ENCODE data around the gene ARHGEF25. TPM values are rescaled to one million over a fixed set of nuclear protein-coding genes. Genes with fewer than 3 reads are reported as not detected.

ARHGEF25 gene
- total and polyA plus RNA-seq, 11 donors: 5.5 to 20.3 (median 10.1) TPM

GRCh38 chr12:57610554-57611107 is 604 bp upstream of the ARHGEF25 start:
- no peak for TF ChIP-seq POLR2A (IDR thresholded peaks at IDR 0.05)
- TF ChIP-seq CTCF (IDR thresholded peaks at IDR 0.05): no peak
- intact Hi-C loops (cut with DNase I): no loop called here
- Histone ChIP-seq H3K36me3 (peaks cover 0 to 40% (median 18%) of the 10 kb centered on the region in 9 donors), H3K9me3 (no peaks in the 10 kb centered on the region), H3K4me1 (peaks cover 0 to 78% (median 22%) of the 10 kb centered on the region in 12 donors), H3K4me3 (peak overlapping the region; percentile 59 to 83 (median 70)), H3K27ac (peak overlapping the region; percentile 43 to 96 (median 85)), H3K27me3 (peaks cover 0 to 25% (median 0%) of the 10 kb centered on the region in 9 donors)
- ATAC-seq (peak in 3 of 4 donors; percentile 10 to 50 (median 42)), DNase-seq (peak; percentile 70 to 87 (median 73))
- 1 to 2% (median 2%) methylated on average over 21 to 29 of the region's 29 CpGs for WGBS, 4 donors

- Histone ChIP-seq H3K4me3 (peak overlapping the region; percentile 59 to 83 (median 70)), H3K27ac (peak overlapping the region; percentile 43 to 96 (median 85)), H3K36me3 (peaks cover 0 to 43% (median 16%) of the 10 kb centered on the region in 9 donors), H3K27me3 (peaks cover 0 to 25% (median 0%) of the 10 kb centered on the region in 9 donors), H3K9me3 (no peaks in the 10 kb centered on the region), H3K4me1 (peaks cover 0 to 77% (median 21%) of the 10 kb centered on the region in 12 donors)
- ATAC-seq: no peak
- TF ChIP-seq POLR2A (IDR thresholded peaks at IDR 0.05) (no peak), CTCF (IDR thresholded peaks at IDR 0.05) (no peak)
- intact Hi-C loops (cut with DNase I): no loop called here
- 10 to 53% (median 14%) methylated on average over 4 to 23 of the region's 23 CpGs for WGBS, 4 donors
- DNase-seq: no peak
Observed at GRCh38 chr12:57611827-57612710, 834 bp downstream of the ARHGEF25 start.

GRCh38 chr12:57612711-57613426 is 1.6 kb downstream of the ARHGEF25 start:
- H3K4me1 ChIP-seq: peaks cover 0 to 70% (median 21%) of the 10 kb centered on the region in 12 donors
- DNase-seq: no peak
- 84 to 88% (median 87%) methylated on average over 9 to 10 of the region's 10 CpGs for WGBS, 4 donors

More at GRCh38 chr12:57612711-57613426, 1.6 kb downstream of the ARHGEF25 start:
- TF ChIP-seq CTCF (IDR thresholded peaks at IDR 0.05) (no peak), POLR2A (IDR thresholded peaks at IDR 0.05) (no peak)
- ATAC-seq: no peak
- H3K4me3 ChIP-seq: peak overlapping the region in 5 of 12 donors; percentile 65 to 83 (median 71)
- peaks cover 0 to 25% (median 0%) of the 10 kb centered on the region in 9 donors for H3K27me3 ChIP-seq
- H3K27ac ChIP-seq: peak overlapping the region in 8 of 12 donors; percentile 8 to 96 (median 57)
- H3K9me3 ChIP-seq: no peaks in the 10 kb centered on the region
- peaks cover 0 to 38% (median 13%) of the 10 kb centered on the region in 9 donors for H3K36me3 ChIP-seq
- intact Hi-C loops (cut with DNase I): no loop called here
